ENCODE results near the gene CACNB4.
"Not testable (repeated sequence)": the region's sequence is repeated elsewhere in the genome, so short reads cannot be mapped to it uniquely, and the experiment has no call there.

Gene CACNB4

GRCh38 chr2:152019732-152020131 is 79.1 kb downstream of the CACNB4 start:
- DNase-seq (ENCODE audit: low read depth in 2 of 2), result no peak

GRCh38 chr2:152016181-152017120 is 82.4 kb downstream of the CACNB4 start:
- no peak for DNase-seq (ENCODE audit: low read depth in 2 of 2)

- no peak for DNase-seq (ENCODE audit: low read depth in 2 of 2)
Measured at GRCh38 chr2:152015552-152015951, 83.3 kb downstream of the CACNB4 start.

- DNase-seq (ENCODE audit: low read depth in 2 of 2), result no peak
Measured at GRCh38 chr2:152012697-152013096, 86.1 kb downstream of the CACNB4 start.

GRCh38 chr2:152011724-152012123 is 87.1 kb downstream of the CACNB4 start:
- DNase-seq (ENCODE audit: low read depth in 2 of 2), result no peak

- no peak for DNase-seq (ENCODE audit: low read depth in 2 of 2)
Measured at GRCh38 chr2:152005607-152006006, 93.2 kb downstream of the CACNB4 start.

- not testable (repeated sequence) for DNase-seq (ENCODE audit: low read depth in 2 of 2)
Measured at GRCh38 chr2:152003283-152003682, 95.6 kb downstream of the CACNB4 start.

GRCh38 chr2:151999053-151999452 is 99.8 kb downstream of the CACNB4 start:
- DNase-seq (ENCODE audit: low read depth in 2 of 2), result peak; percentile 1 to 6

GRCh38 chr2:151996243-151997003 is 102.4 kb downstream of the CACNB4 start:
- no peak for DNase-seq (ENCODE audit: low read depth in 2 of 2)

- no peak for DNase-seq (ENCODE audit: low read depth in 2 of 2)
Measured at GRCh38 chr2:151995161-151995557, 103.7 kb downstream of the CACNB4 start.

GRCh38 chr2:151994178-151994577 is 104.7 kb downstream of the CACNB4 start:
- DNase-seq (ENCODE audit: low read depth in 2 of 2), result not testable (repeated sequence)

GRCh38 chr2:151991010-151991409 is 107.8 kb downstream of the CACNB4 start:
- DNase-seq (ENCODE audit: low read depth in 2 of 2), result no peak

GRCh38 chr2:151989378-151989777 is 109.5 kb downstream of the CACNB4 start:
- no peak for DNase-seq (ENCODE audit: low read depth in 2 of 2)

- no peak for DNase-seq (ENCODE audit: low read depth in 2 of 2)
Measured at GRCh38 chr2:151987484-151987883, 111.4 kb downstream of the CACNB4 start.

GRCh38 chr2:151984424-151985083 is 114.3 kb downstream of the CACNB4 start:
- DNase-seq (ENCODE audit: low read depth in 2 of 2), result no peak

- DNase-seq (ENCODE audit: low read depth in 2 of 2), result no peak
Measured at GRCh38 chr2:151983221-151983620, 115.6 kb downstream of the CACNB4 start.

GRCh38 chr2:151981886-151982285 is 117.0 kb downstream of the CACNB4 start:
- no peak for DNase-seq (ENCODE audit: low read depth in 2 of 2)

- no peak for DNase-seq (ENCODE audit: low read depth in 2 of 2)
Measured at GRCh38 chr2:151979694-151980093, 119.2 kb downstream of the CACNB4 start.

GRCh38 chr2:151978709-151979108 is 120.1 kb downstream of the CACNB4 start:
- DNase-seq (ENCODE audit: low read depth in 2 of 2), result no peak

- DNase-seq (ENCODE audit: low read depth in 2 of 2), result no peak
Measured at GRCh38 chr2:151977631-151978030, 121.2 kb downstream of the CACNB4 start.

- DNase-seq (ENCODE audit: low read depth in 2 of 2), result no peak
Measured at GRCh38 chr2:151976945-151977353, 121.9 kb downstream of the CACNB4 start.
